Activated naive CD8-positive, alpha-beta T cell treated with anti-CD3 and anti-CD28 coated beads, Interleukin-2, amount 50 U/mL, for 16 hours (primary cell): ENCODE measurements around the gene EPS8L3.
"Not testable (repeated sequence)": the region's sequence is repeated elsewhere in the genome, so short reads cannot be mapped to it uniquely, and the experiment has no call there.

Source experiments
- DNase-seq: peaks from one replicate; pipeline ENCODE4 v3.0.0-alpha.2; 2020; ENCODE audit warnings: low read depth, low spot score

EPS8L3 gene

GRCh38 chr1:109763646-109764415, at the start of gene EPS8L3:
EPS8L3 (minus strand) TSS chr1:109763923; CDS start chr1:109761749, 2,174 bp downstream.
- no peak for DNase-seq

- DNase-seq, result no peak
Measured at GRCh38 chr1:109812691-109813393, 49.1 kb upstream of the EPS8L3 start.

GRCh38 chr1:109808703-109809102, 45.0 kb upstream of the EPS8L3 start:
- DNase-seq, result no peak

GRCh38 chr1:109807822-109808680, 44.3 kb upstream of the EPS8L3 start:
- DNase-seq, result no peak

GRCh38 chr1:109807402-109807801, 43.7 kb upstream of the EPS8L3 start:
- DNase-seq, result no peak

- DNase-seq, result no peak
Measured at GRCh38 chr1:109806733-109807400, 43.1 kb upstream of the EPS8L3 start.

- no peak for DNase-seq
Measured at GRCh38 chr1:109805486-109806165, 41.9 kb upstream of the EPS8L3 start.

- no peak for DNase-seq
Measured at GRCh38 chr1:109804660-109805059, 40.9 kb upstream of the EPS8L3 start.

- no peak for DNase-seq
Measured at GRCh38 chr1:109803901-109804331, 40.2 kb upstream of the EPS8L3 start.

- DNase-seq, result no peak
Measured at GRCh38 chr1:109802901-109803561, 39.3 kb upstream of the EPS8L3 start.

GRCh38 chr1:109802136-109802900, 38.6 kb upstream of the EPS8L3 start:
- no peak for DNase-seq

- DNase-seq, result no peak
Measured at GRCh38 chr1:109801791-109802135, 38.0 kb upstream of the EPS8L3 start.

GRCh38 chr1:109800291-109800690, 36.6 kb upstream of the EPS8L3 start:
- no peak for DNase-seq

GRCh38 chr1:109799445-109799844, 35.7 kb upstream of the EPS8L3 start:
- DNase-seq, result no peak

GRCh38 chr1:109797303-109797595, 33.5 kb upstream of the EPS8L3 start:
- not testable (repeated sequence) for DNase-seq

GRCh38 chr1:109796484-109797302, 33.0 kb upstream of the EPS8L3 start:
- DNase-seq, result no peak

- DNase-seq, result no peak
Measured at GRCh38 chr1:109794319-109795132, 30.8 kb upstream of the EPS8L3 start.
